Mesenchymal stem cell (in vitro differentiated cells and primary cell): Measurements from ENCODE around the gene CASP4.
A peak's percentile ranks its signal among the peaks of the same experiment; 100 is the strongest.

Experiments used
- DNase-seq: peaks from one replicate; pipeline ENCODE4 v3.0.0-alpha.2; 2013
- H2AFZ ChIP-seq: one replicate; pipeline ENCODE4 v1.6.1; 2013; ENCODE audit warnings: low read depth, mild to moderate bottlenecking, control low read depth, inconsistent platforms, low read length, moderate library complexity
- H2AK5ac ChIP-seq: 2 replicates; pipeline ENCODE4 v1.6.1; 2013; ENCODE audit warnings: low read length, moderate library complexity, mild to moderate bottlenecking, inconsistent platforms; ENCODE audit not compliant: severe bottlenecking
- H2BK120ac ChIP-seq: one replicate; pipeline ENCODE4 v1.6.1; 2013; ENCODE audit warnings: low read depth, mild to moderate bottlenecking, inconsistent platforms, low read length, moderate library complexity
- H2BK12ac ChIP-seq, 2 experiments: one replicate each; pipeline ENCODE4 v1.6.1; 2013; ENCODE audit warnings: inconsistent platforms in 2 of 2, low read length in 2 of 2, mild to moderate bottlenecking in 2 of 2, moderate library complexity in 2 of 2, control low read depth in 1 of 2
- H2BK15ac ChIP-seq: one replicate; pipeline ENCODE4 v1.6.1; 2013; ENCODE audit warnings: mild to moderate bottlenecking, low read depth, inconsistent platforms; ENCODE audit not compliant: poor library complexity, severe bottlenecking
- H2BK5ac ChIP-seq: 2 replicates; pipeline ENCODE4 v1.6.1; 2013; ENCODE audit warnings: low read depth, mild to moderate bottlenecking, low read length, control low read depth, inconsistent platforms; ENCODE audit not compliant: poor library complexity, severe bottlenecking
- H3K14ac ChIP-seq, 2 experiments: one replicate each; pipeline ENCODE4 v1.6.1; 2013; ENCODE audit warnings: inconsistent platforms in 2 of 2, low read length in 2 of 2, control low read depth in 1 of 2, mild to moderate bottlenecking in 1 of 2, moderate library complexity in 1 of 2
- H3K18ac ChIP-seq, 2 experiments: one replicate each; pipeline ENCODE4 v1.6.1; 2013; ENCODE audit warnings: inconsistent platforms in 2 of 2, low read length in 2 of 2, control low read depth in 1 of 2, low read depth in 1 of 2, mild to moderate bottlenecking in 1 of 2
- H3K23ac ChIP-seq, 2 experiments: one replicate each; pipeline ENCODE4 v1.6.1; 2013; ENCODE audit warnings: inconsistent platforms in 2 of 2, low read length in 2 of 2, mild to moderate bottlenecking in 2 of 2, moderate library complexity in 2 of 2, control low read depth in 1 of 2
- H3K27ac ChIP-seq: 2 replicates; pipeline ENCODE4 v1.5.1; 2013; ENCODE audit warnings: mild to moderate bottlenecking, moderate library complexity, low read length, control low read depth, inconsistent platforms; ENCODE audit not compliant: poor library complexity, severe bottlenecking
- H3K27me3 ChIP-seq, 2 experiments: 2 replicates each; pipeline versions ENCODE4 v1.6.1 to v1.7.0; 2013; ENCODE audit warnings: low read length in 2 of 2, mild to moderate bottlenecking in 2 of 2, moderate library complexity in 2 of 2, control low read depth in 1 of 2, inconsistent platforms in 1 of 2; ENCODE audit not compliant: control insufficient read depth in 1 of 2, insufficient read depth in 1 of 2
- H3K36me3 ChIP-seq, 2 experiments: 2 replicates each; pipeline versions ENCODE4 v1.6.1 to v1.7.0; 2013; ENCODE audit warnings: low read length in 2 of 2, control low read depth in 1 of 2, inconsistent platforms in 1 of 2, low read depth in 1 of 2, mild to moderate bottlenecking in 1 of 2; ENCODE audit not compliant: insufficient read depth in 2 of 2, control insufficient read depth in 1 of 2
- H3K4ac ChIP-seq, 2 experiments: one replicate each; pipeline ENCODE4 v1.6.1; 2013; ENCODE audit warnings: inconsistent platforms in 2 of 2, low read length in 2 of 2, mild to moderate bottlenecking in 2 of 2, moderate library complexity in 2 of 2, control low read depth in 1 of 2, low read depth in 1 of 2
- H3K4me1 ChIP-seq: 2 replicates; pipeline ENCODE4 v1.6.1; 2013; ENCODE audit warnings: low read depth, low read length, control low read depth; ENCODE audit not compliant: control insufficient read depth, insufficient read depth
- H3K4me2 ChIP-seq: 2 replicates; pipeline ENCODE4 v1.6.1; 2013; ENCODE audit warnings: low read length, mild to moderate bottlenecking, inconsistent platforms; ENCODE audit not compliant: poor library complexity, severe bottlenecking
- H3K4me3 ChIP-seq, 2 experiments: 2 replicates each; pipeline versions ENCODE4 v1.5.1 to v1.7.0; 2013; ENCODE audit warnings: low read length in 2 of 2, mild to moderate bottlenecking in 2 of 2, control low read depth in 1 of 2, low read depth in 1 of 2; ENCODE audit not compliant: insufficient read depth in 1 of 2
- H3K79me1 ChIP-seq: replicated peaks from 2 replicates; pipeline ENCODE4 v1.6.1; 2013; ENCODE audit warnings: mild to moderate bottlenecking, control low read depth, low read length, inconsistent platforms; ENCODE audit not compliant: poor library complexity, severe bottlenecking
- H3K9ac ChIP-seq: 2 replicates; pipeline ENCODE4 v1.7.0; 2013; ENCODE audit warnings: mild to moderate bottlenecking, low read length, moderate library complexity
- H3K9me3 ChIP-seq: 2 replicates; pipeline ENCODE4 v1.7.0; 2013; ENCODE audit warnings: mild to moderate bottlenecking, low read length; ENCODE audit not compliant: control insufficient read depth
- H4K8ac ChIP-seq: one replicate; pipeline ENCODE4 v1.6.1; 2013; ENCODE audit warnings: inconsistent platforms, mild to moderate bottlenecking, low read length, moderate library complexity
- H4K91ac ChIP-seq: one replicate; pipeline ENCODE4 v1.6.1; 2013; ENCODE audit warnings: mild to moderate bottlenecking, low read length, inconsistent platforms
- WGBS: methylation state at CpG from one replicate; pipeline ENCODE4 v1.1.7; 2013; ENCODE audit warnings: mixed read lengths; 5-methylcytosine and 5-hydroxymethylcytosine counted together

Gene CASP4

DNA sequence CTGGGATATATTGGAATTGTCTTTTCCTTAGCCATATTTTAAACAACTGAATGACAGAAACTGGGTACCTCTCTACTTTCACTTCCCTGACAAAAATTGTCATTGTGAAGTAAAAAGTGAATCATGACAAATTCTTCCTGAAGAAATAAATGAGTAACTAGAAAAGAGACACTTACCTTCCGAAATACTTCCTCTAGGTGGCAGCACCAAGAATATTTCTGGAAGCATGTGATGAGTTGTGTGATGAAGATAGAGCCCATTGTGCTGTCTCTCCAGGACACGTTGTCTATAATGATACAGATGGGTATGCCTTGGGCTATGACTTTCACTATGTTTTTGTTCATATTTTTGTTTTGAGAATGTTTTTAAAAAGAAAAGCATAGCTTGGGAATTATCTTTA lies 21.5 kb downstream of the CASP4 start:
- Histone ChIP-seq H3K18ac (no peak overlapping the region), H2BK5ac (no peak overlapping the region), H3K36me3 (peaks cover 0 to 93% of the 10 kb centered on the region in 2 experiments), H2BK120ac (no peak overlapping the region), H4K8ac (no peak overlapping the region), H2AK5ac (no peak overlapping the region), H3K9me3 (no peaks in the 10 kb centered on the region), H3K27ac (no peak overlapping the region), H3K4me2 (no peak overlapping the region), H3K9ac (no peak overlapping the region), H3K14ac (no peak overlapping the region), H2BK12ac (no peak overlapping the region), H3K4me3 (no peak overlapping the region), H3K4me1 (no peaks in the 10 kb centered on the region), H2AFZ (no peak overlapping the region), H2BK15ac (no peak overlapping the region), H3K4ac (no peak overlapping the region), H3K79me1 (no peaks in the 10 kb centered on the region), H3K23ac (no peak overlapping the region), H4K91ac (no peak overlapping the region), H3K27me3 (no peaks in the 10 kb centered on the region)
- 62% methylated on average over 2 of the region's 2 CpGs for WGBS
- DNase-seq, result peak; percentile 58

DNA sequence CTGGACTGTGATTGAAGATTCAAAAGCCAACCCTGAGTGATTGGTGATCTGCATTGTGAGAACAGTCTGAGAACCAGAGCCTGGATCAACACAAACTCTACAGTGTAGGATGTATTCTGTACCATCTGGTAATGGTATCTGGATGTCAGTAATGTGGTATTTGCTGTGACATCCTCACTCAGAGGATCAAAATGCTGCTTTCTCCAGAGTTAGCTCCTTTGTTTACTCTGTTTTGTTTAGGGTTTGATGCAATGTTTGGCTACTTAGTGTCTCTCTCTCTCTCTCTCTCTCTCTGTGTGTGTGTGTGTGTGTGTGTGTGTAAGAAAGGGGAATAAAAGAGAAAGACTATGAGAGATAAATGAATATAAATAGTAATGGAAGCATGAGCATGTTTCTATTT lies 24.3 kb downstream of the CASP4 start:
- H3K36me3 ChIP-seq, result peaks cover 0 to 65% of the 10 kb centered on the region in 2 experiments
- H4K91ac ChIP-seq, result no peak overlapping the region
- peak; percentile 71 for DNase-seq
- H3K23ac ChIP-seq, result no peak overlapping the region
- no peak overlapping the region for H3K4me3 ChIP-seq
- H2AFZ ChIP-seq, result no peak overlapping the region
- H3K27me3 ChIP-seq, result no peaks in the 10 kb centered on the region
- no peak overlapping the region for H2AK5ac ChIP-seq
- H3K79me1 ChIP-seq, result no peaks in the 10 kb centered on the region
- H3K4ac ChIP-seq, result no peak overlapping the region
- no peaks in the 10 kb centered on the region for H3K4me1 ChIP-seq
- H4K8ac ChIP-seq, result no peak overlapping the region
- no peak overlapping the region for H3K27ac ChIP-seq
- H3K14ac ChIP-seq, result no peak overlapping the region
- no peak overlapping the region for H2BK120ac ChIP-seq
- H3K9me3 ChIP-seq, result no peaks in the 10 kb centered on the region
- no peak overlapping the region for H3K18ac ChIP-seq
- no peak overlapping the region for H3K9ac ChIP-seq
- H2BK12ac ChIP-seq, result no peak overlapping the region
- H3K4me2 ChIP-seq, result no peak overlapping the region
- H2BK5ac ChIP-seq, result no peak overlapping the region
- H2BK15ac ChIP-seq, result no peak overlapping the region

DNA sequence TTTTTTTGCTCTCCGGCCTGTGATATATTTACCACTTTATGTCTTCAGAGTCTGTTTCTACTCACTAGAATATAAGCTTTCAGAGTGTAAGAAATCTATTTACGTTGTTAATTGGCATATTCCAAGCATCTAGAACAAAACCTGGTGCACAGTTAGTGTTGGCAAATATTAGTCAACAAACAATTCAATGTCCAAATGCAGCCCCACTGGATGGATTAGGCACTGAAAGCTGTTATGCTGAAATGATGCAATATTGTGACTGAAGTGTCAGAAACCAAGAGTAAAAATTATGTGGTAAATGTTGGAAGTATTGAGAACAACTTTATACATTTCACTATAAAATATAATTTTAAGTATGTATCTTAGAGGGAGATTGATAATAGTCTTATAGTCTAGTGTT lies 24.8 kb downstream of the CASP4 start:
- Histone ChIP-seq H2BK5ac (no peak overlapping the region), H2BK15ac (no peak overlapping the region)
- WGBS, result no CpG with 5 or more reads among the region's 2 CpGs

DNA sequence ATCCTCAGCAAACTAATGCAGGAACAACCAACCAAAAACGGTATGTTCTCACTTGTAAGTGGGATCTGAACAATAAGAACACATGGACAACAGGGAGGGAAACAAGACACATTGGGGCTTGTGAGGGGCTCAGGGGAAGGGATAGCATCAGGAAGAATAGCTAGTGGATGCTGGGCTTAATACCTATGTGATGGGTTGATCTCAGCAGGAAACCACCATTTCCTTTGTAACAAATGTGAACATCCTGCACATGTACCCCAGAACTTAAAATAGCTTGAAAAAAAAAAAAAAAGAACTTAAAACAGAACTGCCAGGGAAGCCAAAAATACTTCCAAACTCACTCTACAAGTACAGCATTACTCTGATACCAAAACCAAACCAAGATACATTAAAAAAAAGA lies 33.8 kb downstream of the CASP4 start:
- no peak overlapping the region for H4K8ac ChIP-seq
- no peak overlapping the region for H3K14ac ChIP-seq
- H3K27me3 ChIP-seq, result no peaks in the 10 kb centered on the region
- no peaks in the 10 kb centered on the region for H3K4me1 ChIP-seq
- no peaks in the 10 kb centered on the region for H3K36me3 ChIP-seq
- H3K4me2 ChIP-seq, result no peak overlapping the region
- H2AK5ac ChIP-seq, result no peak overlapping the region
- no peak overlapping the region for H2BK15ac ChIP-seq
- no peak overlapping the region for H2AFZ ChIP-seq
- H2BK5ac ChIP-seq, result no peak overlapping the region
- H3K4me3 ChIP-seq, result no peak overlapping the region
- H3K23ac ChIP-seq, result no peak overlapping the region
- no peak overlapping the region for H3K27ac ChIP-seq
- no peak for DNase-seq
- H3K18ac ChIP-seq, result no peak overlapping the region
- no peak overlapping the region for H2BK120ac ChIP-seq
- no peak overlapping the region for H4K91ac ChIP-seq
- WGBS, result 85% methylated on average over 1 of the region's 1 CpG
- H2BK12ac ChIP-seq, result no peak overlapping the region
- H3K9me3 ChIP-seq, result peaks cover 15% of the 10 kb centered on the region
- no peak overlapping the region for H3K4ac ChIP-seq
- no peak overlapping the region for H3K9ac ChIP-seq
- H3K79me1 ChIP-seq, result no peaks in the 10 kb centered on the region

More for the DNA sequence above, 24.8 kb downstream of the CASP4 start:
- Histone ChIP-seq H3K27ac (no peak overlapping the region), H2AFZ (no peak overlapping the region), H4K91ac (no peak overlapping the region), H3K27me3 (no peaks in the 10 kb centered on the region), H3K4me3 (no peak overlapping the region), H3K18ac (no peak overlapping the region), H2BK120ac (no peak overlapping the region), H3K14ac (no peak overlapping the region), H4K8ac (no peak overlapping the region), H3K9me3 (no peaks in the 10 kb centered on the region), H3K4me1 (no peaks in the 10 kb centered on the region), H3K9ac (no peak overlapping the region), H2BK12ac (no peak overlapping the region), H3K23ac (no peak overlapping the region), H3K36me3 (peaks cover 0 to 60% of the 10 kb centered on the region in 2 experiments), H2AK5ac (no peak overlapping the region), H3K4ac (no peak overlapping the region), H3K79me1 (no peaks in the 10 kb centered on the region), H3K4me2 (no peak overlapping the region)
- no peak for DNase-seq
